AG04450 (cell line): ENCODE measurements around the gene YAP1. TPM values are rescaled to one million over a fixed set of nuclear protein-coding genes. Genes with fewer than 3 reads are reported as not detected.
A peak's percentile ranks its signal among the peaks of the same experiment; 100 is the strongest.

Source experiments
- CTCF ChIA-PET: fragments of 300-600, 350-600 bp; formaldehyde crosslinking; extraction: SDS; loops from one replicate; lab custom pipeline; 2022; ENCODE audit warnings: antibody characterized with exemption, inconsistent platforms; lab: Charles Lee
- POLR2A ChIA-PET: fragments of 350-600 bp; formaldehyde crosslinking; extraction: SDS; loops from one replicate; lab custom pipeline; 2021; ENCODE audit warnings: antibody characterized with exemption, inconsistent platforms; lab: Yijun Ruan, JAX
- DNase-seq: peaks from one replicate; pipeline ENCODE4 v3.0.0-alpha.2; 2011; ENCODE audit warnings: low read depth, low spot score
- H3K27ac ChIP-seq: one replicate; pipeline ENCODE4 v1.5.1; 2012; ENCODE audit warnings: low read depth, low read length, control low read depth
- H3K27me3 ChIP-seq: one replicate; pipeline ENCODE4 v1.6.0; 2012; ENCODE audit warnings: low read length; ENCODE audit not compliant: control insufficient read depth, insufficient read depth
- H3K4me3 ChIP-seq: 2 replicates; pipeline ENCODE4 v1.5.1; 2011; ENCODE audit warnings: mild to moderate bottlenecking, low read depth, low read length, control low read depth
- H3K9me3 ChIP-seq: 2 replicates; pipeline ENCODE4 v1.5.1; 2012; ENCODE audit warnings: low read length; ENCODE audit not compliant: control insufficient read depth, insufficient read depth
- CTCF ChIP-seq: IDR thresholded peaks from 2 replicates; pipeline ENCODE4 v1.5.1; 2011; ENCODE audit warnings: low read depth, low read length, control low read depth, inconsistent platforms
- polyA plus RNA-seq: library from polyadenylated mRNA; depleted of rRNA; stranded (reverse); fragments of >200 nt; gene quantifications from 2 replicates; pipeline ENCODE4 v1.2.3, GENCODE V29; 2011

Gene YAP1
- polyA plus RNA-seq, 1 experiment, result 117 TPM

- no peak for DNase-seq
- H3K9me3 ChIP-seq, result no peaks in the 10 kb centered on the region
- no peak overlapping the region; the same call in 1 of the 2 replicates for H3K4me3 ChIP-seq
- ChIA-PET CTCF (interaction anchor here (0.6 kb wide), 1 partner anchor 15 kb away, joined by 5 read pairs; no protein-coding TSS in a partner anchor), POLR2A (interaction anchor here (0.6 to 1.0 kb wide), 3 partner anchors 13 to 57 kb away, joined by 3 to 11 read pairs (median 4); no protein-coding TSS in a partner anchor)
- H3K27ac ChIP-seq, result peak overlapping the region; percentile 96
- no peaks in the 10 kb centered on the region for H3K27me3 ChIP-seq
- TF ChIP-seq CTCF, result no peak
Measured at GRCh38 chr11:102138223-102138622, 28.0 kb downstream of the YAP1 start.

DNA sequence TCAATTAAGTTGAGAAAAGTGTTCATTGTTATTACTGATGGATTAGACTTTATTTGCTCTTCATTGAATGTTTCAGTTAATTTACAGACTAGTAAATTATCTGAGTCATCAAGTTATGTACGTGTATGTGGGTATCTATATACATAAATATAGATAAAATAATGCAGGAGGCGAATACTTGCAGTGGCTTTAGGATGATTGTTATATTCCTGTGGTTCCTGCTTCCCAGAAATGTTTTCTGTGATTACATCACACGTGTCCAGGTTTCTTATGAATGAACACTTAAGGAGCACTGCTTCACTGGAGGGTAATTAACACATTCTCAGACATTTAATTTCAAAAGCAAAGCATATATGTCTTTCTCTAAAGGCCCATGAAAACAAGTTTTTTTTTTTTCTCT is 28.4 kb downstream of the YAP1 start:
- Histone ChIP-seq H3K27me3 (no peaks in the 10 kb centered on the region), H3K9me3 (no peaks in the 10 kb centered on the region), H3K27ac (peak overlapping the region; percentile 96), H3K4me3 (no peak overlapping the region)
- no peak for TF ChIP-seq CTCF
- ChIA-PET CTCF (no interaction called here), POLR2A (interaction anchor here (0.6 to 1.0 kb wide), 7 partner anchors 13 to 1451 kb away, joined by 3 to 4 read pairs (median 4); no protein-coding TSS in a partner anchor)
- DNase-seq, result peak; percentile 67

GRCh38 chr11:102139081-102139498 is 28.8 kb downstream of the YAP1 start:
- POLR2A ChIA-PET, result interaction anchor here (0.6 to 1.0 kb wide), 6 partner anchors 12 to 1452 kb away, joined by 3 to 4 read pairs (median 4); no protein-coding TSS in a partner anchor

GRCh38 chr11:102142333-102142732 is 32.1 kb downstream of the YAP1 start:
- Histone ChIP-seq H3K27me3 (no peaks in the 10 kb centered on the region), H3K9me3 (no peaks in the 10 kb centered on the region), H3K27ac (no peak overlapping the region), H3K4me3 (no peak overlapping the region)
- no peak for TF ChIP-seq CTCF
- POLR2A ChIA-PET, result interaction anchor here (0.5 to 0.8 kb wide), 2 partner anchors 10 to 81 kb away, joined by 3 to 4 read pairs; no protein-coding TSS in a partner anchor
- no peak for DNase-seq
- CTCF ChIA-PET, result interaction anchor here (0.6 to 1.1 kb wide), 2 partner anchors 18 to 27 kb away, joined by 3 read pairs; no protein-coding TSS in a partner anchor

More at GRCh38 chr11:102139081-102139498, 28.8 kb downstream of the YAP1 start:
- peak overlapping the region; percentile 78 for H3K27ac ChIP-seq
- no peaks in the 10 kb centered on the region for H3K9me3 ChIP-seq
- no peak for TF ChIP-seq CTCF
- H3K27me3 ChIP-seq, result no peaks in the 10 kb centered on the region
- CTCF ChIA-PET, result no interaction called here
- peak; percentile 57 for DNase-seq
- peak overlapping the region; percentile 17 for H3K4me3 ChIP-seq

DNA sequence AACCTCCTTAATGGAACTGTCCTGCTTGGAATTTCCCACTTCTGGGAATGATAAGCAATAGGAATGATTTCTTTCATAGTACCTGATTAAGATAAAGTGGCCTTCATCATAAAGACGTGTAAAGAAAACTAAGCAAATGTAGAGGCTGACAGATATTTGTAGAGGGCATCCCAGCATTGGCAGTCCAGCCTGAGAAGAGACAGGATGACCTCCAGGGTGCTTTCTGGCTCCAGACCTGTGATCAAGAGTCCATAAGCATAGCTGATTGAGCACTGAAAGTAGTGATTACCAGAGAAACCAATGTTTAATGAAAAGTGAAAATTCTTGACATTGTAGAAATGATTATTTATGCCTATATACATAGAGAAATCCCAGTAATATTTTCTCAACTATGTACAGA is 33.6 kb downstream of the YAP1 start:
- DNase-seq, result no peak
- no peak overlapping the region for H3K27ac ChIP-seq
- no peak overlapping the region for H3K4me3 ChIP-seq
- ChIA-PET POLR2A (interaction anchor here (1.1 kb wide), 1 partner anchor 27 kb away, joined by 6 read pairs; no protein-coding TSS in a partner anchor), CTCF (interaction anchor here (0.8 kb wide), 1 partner anchor 83 kb away, joined by 3 read pairs; no protein-coding TSS in a partner anchor)
- no peak for TF ChIP-seq CTCF
- no peaks in the 10 kb centered on the region for H3K9me3 ChIP-seq
- H3K27me3 ChIP-seq, result no peaks in the 10 kb centered on the region
